ENCODE data around the gene PCOLCE2.

The PCOLCE2 gene, protein sequence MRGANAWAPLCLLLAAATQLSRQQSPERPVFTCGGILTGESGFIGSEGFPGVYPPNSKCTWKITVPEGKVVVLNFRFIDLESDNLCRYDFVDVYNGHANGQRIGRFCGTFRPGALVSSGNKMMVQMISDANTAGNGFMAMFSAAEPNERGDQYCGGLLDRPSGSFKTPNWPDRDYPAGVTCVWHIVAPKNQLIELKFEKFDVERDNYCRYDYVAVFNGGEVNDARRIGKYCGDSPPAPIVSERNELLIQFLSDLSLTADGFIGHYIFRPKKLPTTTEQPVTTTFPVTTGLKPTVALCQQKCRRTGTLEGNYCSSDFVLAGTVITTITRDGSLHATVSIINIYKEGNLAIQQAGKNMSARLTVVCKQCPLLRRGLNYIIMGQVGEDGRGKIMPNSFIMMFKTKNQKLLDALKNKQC

DNA sequence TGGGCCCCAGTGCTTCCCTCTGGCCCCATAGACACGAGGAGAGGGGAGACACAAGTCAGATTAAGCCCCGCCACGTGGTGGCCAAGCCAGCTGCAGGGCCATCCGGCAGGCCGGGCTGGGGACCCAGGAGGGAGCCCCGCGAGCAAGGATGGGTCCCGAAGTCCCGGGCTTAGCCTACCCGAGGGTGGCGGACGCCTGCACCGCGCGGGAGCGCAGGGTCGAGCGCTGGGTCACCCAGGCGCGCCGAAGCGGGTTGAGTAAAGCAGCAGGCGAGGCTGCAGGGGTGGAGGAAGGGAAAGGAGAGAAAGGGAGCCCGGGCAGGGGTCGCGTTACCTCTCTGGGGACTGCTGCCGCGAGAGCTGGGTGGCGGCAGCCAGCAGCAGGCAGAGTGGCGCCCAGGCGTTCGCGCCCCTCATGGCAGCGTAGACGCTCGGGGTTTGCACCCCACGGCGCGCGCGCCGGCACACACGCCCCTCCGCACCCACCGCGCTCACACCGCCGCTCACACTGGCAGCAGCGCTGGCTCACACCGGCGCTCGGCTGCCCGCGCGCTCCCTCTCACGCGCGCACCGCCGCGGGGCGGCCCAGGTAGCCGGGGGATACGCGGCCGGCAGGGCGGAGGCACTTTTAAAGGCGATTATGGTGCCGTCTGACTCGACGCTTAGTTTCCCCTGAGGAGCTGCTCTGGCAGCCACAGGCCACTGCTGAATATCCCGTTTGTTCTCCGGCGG, at the start of gene PCOLCE2:
Gene PCOLCE2, minus strand, starts transcription at position 603 of the 731 bp plus-strand sequence. Its CDS starts 187 bp downstream, at position 416.
- no peak for TF ChIP-seq FOXM1 (IDR thresholded peaks at IDR 0.05; ENCODE audit: borderline replicate concordance, low read depth)
- 0 out of 2 replicates have a peak, but pooled peaks have one; percentile 35 for TF ChIP-seq TCF12 (IDR thresholded peaks at IDR 0.05; ENCODE audit: low read depth)
- no peak for TF ChIP-seq RAD21 (IDR thresholded peaks at IDR 0.05; ENCODE audit: low read depth)
- peak; percentile 90 for TF ChIP-seq ZBTB7A (IDR thresholded peaks at IDR 0.05; ENCODE audit: low read depth)
- no peak for TF ChIP-seq YY1 (IDR thresholded peaks at IDR 0.05; ENCODE audit: low read depth)
- TF ChIP-seq EGR1 (IDR thresholded peaks at IDR 0.05), result no peak; the same call in 1 of the 2 replicates
- no peak for TF ChIP-seq TAF1 (IDR thresholded peaks at IDR 0.05; ENCODE audit: low read depth)
- TF ChIP-seq CREB1 (IDR thresholded peaks at IDR 0.05; ENCODE audit: low read depth), result no peak
- TF ChIP-seq EP300 (IDR thresholded peaks at IDR 0.05; ENCODE audit: borderline replicate concordance), result no peak
- TF ChIP-seq, protein P1, sequence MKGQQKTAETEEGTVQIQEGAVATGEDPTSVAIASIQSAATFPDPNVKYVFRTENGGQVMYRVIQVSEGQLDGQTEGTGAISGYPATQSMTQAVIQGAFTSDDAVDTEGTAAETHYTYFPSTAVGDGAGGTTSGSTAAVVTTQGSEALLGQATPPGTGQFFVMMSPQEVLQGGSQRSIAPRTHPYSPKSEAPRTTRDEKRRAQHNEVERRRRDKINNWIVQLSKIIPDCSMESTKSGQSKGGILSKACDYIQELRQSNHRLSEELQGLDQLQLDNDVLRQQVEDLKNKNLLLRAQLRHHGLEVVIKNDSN (IDR thresholded peaks at IDR 0.05), result no peak
- no peak for TF ChIP-seq TEAD4 (IDR thresholded peaks at IDR 0.05)
- TF ChIP-seq, protein P2, sequence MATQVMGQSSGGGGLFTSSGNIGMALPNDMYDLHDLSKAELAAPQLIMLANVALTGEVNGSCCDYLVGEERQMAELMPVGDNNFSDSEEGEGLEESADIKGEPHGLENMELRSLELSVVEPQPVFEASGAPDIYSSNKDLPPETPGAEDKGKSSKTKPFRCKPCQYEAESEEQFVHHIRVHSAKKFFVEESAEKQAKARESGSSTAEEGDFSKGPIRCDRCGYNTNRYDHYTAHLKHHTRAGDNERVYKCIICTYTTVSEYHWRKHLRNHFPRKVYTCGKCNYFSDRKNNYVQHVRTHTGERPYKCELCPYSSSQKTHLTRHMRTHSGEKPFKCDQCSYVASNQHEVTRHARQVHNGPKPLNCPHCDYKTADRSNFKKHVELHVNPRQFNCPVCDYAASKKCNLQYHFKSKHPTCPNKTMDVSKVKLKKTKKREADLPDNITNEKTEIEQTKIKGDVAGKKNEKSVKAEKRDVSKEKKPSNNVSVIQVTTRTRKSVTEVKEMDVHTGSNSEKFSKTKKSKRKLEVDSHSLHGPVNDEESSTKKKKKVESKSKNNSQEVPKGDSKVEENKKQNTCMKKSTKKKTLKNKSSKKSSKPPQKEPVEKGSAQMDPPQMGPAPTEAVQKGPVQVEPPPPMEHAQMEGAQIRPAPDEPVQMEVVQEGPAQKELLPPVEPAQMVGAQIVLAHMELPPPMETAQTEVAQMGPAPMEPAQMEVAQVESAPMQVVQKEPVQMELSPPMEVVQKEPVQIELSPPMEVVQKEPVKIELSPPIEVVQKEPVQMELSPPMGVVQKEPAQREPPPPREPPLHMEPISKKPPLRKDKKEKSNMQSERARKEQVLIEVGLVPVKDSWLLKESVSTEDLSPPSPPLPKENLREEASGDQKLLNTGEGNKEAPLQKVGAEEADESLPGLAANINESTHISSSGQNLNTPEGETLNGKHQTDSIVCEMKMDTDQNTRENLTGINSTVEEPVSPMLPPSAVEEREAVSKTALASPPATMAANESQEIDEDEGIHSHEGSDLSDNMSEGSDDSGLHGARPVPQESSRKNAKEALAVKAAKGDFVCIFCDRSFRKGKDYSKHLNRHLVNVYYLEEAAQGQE (IDR thresholded peaks at IDR 0.05; ENCODE audit: low read depth), result no peak
- no peak for TF ChIP-seq NFIC (IDR thresholded peaks at IDR 0.05)
- no peak for TF ChIP-seq CEBPB (IDR thresholded peaks at IDR 0.05)
- TF ChIP-seq, protein P3, sequence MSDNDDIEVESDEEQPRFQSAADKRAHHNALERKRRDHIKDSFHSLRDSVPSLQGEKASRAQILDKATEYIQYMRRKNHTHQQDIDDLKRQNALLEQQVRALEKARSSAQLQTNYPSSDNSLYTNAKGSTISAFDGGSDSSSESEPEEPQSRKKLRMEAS (IDR thresholded peaks at IDR 0.05), result peak; percentile 93

DNA sequence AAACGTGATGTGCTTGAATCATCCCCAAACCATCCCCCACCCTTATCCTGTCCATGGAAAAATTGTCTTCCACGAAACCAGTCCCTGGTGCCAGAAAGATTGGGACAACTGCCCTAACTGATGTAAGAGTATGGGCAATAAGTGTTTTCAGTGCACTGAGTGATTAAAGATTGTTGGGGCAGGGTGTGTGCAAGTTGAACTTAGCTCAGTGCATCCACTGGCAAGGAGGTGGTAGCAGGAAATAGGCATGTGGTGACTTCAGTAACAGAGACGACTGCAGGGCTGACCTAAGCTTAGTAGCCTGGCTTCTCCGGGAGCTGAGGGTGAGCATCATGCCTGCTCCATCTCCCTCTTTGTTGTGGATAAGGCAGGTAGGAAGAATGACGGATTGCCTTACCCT, 47.1 kb upstream of the PCOLCE2 start:
- TF ChIP-seq, protein P2 (IDR thresholded peaks at IDR 0.05; ENCODE audit: low read depth), result no peak
- TF ChIP-seq FOXM1 (IDR thresholded peaks at IDR 0.05; ENCODE audit: borderline replicate concordance, low read depth) (no peak), TEAD4 (IDR thresholded peaks at IDR 0.05) (no peak), ZBTB7A (IDR thresholded peaks at IDR 0.05; ENCODE audit: low read depth) (no peak), TCF12 (IDR thresholded peaks at IDR 0.05; ENCODE audit: low read depth) (no peak), TAF1 (IDR thresholded peaks at IDR 0.05; ENCODE audit: low read depth) (no peak), CEBPB (IDR thresholded peaks at IDR 0.05) (no peak), EGR1 (IDR thresholded peaks at IDR 0.05) (no peak)

DNA sequence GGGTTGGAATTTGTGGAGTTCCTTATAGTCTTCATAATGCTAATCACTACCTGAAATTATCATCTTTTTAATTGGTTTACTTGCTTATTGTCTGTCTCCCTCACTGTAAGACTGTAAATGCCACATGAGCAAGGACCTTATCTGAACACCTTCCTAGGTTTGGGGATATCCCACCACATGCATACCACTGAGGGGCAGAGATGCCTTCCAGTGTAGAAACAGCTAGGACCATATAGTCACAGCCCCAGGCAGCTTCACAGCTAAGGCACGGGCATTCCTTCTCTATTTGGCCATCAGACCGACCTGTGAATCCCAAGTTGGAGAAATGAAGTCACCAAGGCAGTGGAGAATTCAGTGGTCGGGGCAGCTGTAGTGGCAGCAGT, 46.0 kb upstream of the PCOLCE2 start:
- TF ChIP-seq TCF12 (IDR thresholded peaks at IDR 0.05; ENCODE audit: low read depth) (no peak), RAD21 (IDR thresholded peaks at IDR 0.05; ENCODE audit: low read depth) (no peak), CEBPB (IDR thresholded peaks at IDR 0.05) (no peak), EGR1 (IDR thresholded peaks at IDR 0.05) (no peak), NFIC (IDR thresholded peaks at IDR 0.05) (no peak), YY1 (IDR thresholded peaks at IDR 0.05; ENCODE audit: low read depth) (no peak), TAF1 (IDR thresholded peaks at IDR 0.05; ENCODE audit: low read depth) (no peak), CREB1 (IDR thresholded peaks at IDR 0.05; ENCODE audit: low read depth) (no peak), ZBTB7A (IDR thresholded peaks at IDR 0.05; ENCODE audit: low read depth) (no peak), FOXM1 (IDR thresholded peaks at IDR 0.05; ENCODE audit: borderline replicate concordance, low read depth) (no peak)
- TF ChIP-seq, protein P2 (IDR thresholded peaks at IDR 0.05; ENCODE audit: low read depth), result no peak
- TF ChIP-seq, protein P1 (IDR thresholded peaks at IDR 0.05), result no peak
